ENCODE results near the gene QSOX2.

The QSOX2 gene

GRCh38 chr9:136246849-136247550 lies 1.4 kb upstream of the QSOX2 start:
- H3K9ac ChIP-seq (ENCODE audit: low read depth, low read length), result no peak overlapping the region

GRCh38 chr9:136244969-136245218 lies 718 bp downstream of the QSOX2 start:
- peak overlapping the region; percentile 64 for H3K27ac ChIP-seq (ENCODE audit: low read depth, low read length)
- H3K4me1 ChIP-seq (ENCODE audit: control insufficient read depth, insufficient read depth, low read length), result peaks cover 35% of the 10 kb centered on the region
- H3K36me3 ChIP-seq (ENCODE audit: control insufficient read depth, insufficient read depth, low read length), result no peaks in the 10 kb centered on the region

More at GRCh38 chr9:136246849-136247550, 1.4 kb upstream of the QSOX2 start:
- no peak overlapping the region for H3K4me3 ChIP-seq (ENCODE audit: low read depth, low read length)
- H3K36me3 ChIP-seq (ENCODE audit: control insufficient read depth, insufficient read depth, low read length), result no peaks in the 10 kb centered on the region
- H3K4me1 ChIP-seq (ENCODE audit: control insufficient read depth, insufficient read depth, low read length), result peaks cover 35% of the 10 kb centered on the region
- H3K27ac ChIP-seq (ENCODE audit: low read depth, low read length), result no peak overlapping the region
- H3K27me3 ChIP-seq (ENCODE audit: control insufficient read depth, insufficient read depth, low read length), result no peaks in the 10 kb centered on the region
- no peaks in the 10 kb centered on the region for H3K9me3 ChIP-seq (ENCODE audit: control insufficient read depth, insufficient read depth, low read length)

DNA sequence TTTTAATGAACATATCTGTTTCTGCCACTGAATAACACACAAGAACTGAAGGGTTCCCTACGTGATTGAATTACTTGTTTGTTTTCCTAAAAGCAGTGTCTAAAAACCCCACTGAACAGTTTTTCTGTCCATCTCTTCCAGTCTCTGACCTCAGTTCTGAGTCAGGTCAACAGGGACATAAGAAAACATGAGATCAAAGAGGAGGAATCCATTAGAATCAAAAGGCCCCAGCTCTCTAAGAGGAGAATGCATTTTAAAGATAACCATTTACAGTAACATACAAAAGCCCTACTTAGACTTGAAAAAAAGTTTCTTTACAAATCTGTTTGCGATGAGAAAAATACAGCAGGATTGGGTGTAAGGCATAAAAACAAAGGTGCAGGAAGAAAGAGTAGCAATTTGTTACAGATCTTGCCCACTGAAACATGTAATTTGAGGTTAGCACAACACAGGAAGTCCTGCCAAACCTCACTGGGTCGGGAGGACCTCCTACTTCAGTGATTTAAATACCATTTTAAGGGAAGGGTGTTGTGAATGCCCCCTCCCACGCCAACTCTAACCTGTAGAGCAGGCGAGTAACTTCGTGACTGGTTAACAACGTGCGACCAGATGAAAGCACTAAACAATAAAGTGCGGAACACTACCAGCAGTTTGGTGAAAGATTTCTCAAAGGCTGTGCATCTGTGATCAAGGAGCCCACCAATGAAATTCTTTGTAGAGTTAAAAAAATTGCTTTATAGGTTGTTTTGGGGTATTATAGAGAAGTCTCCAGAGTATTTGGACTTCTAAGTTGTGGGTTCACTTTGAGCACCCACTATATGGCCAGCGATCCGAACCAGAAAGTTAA lies 1.3 kb downstream of the QSOX2 start:
- peak overlapping the region; percentile 86 for H3K4me3 ChIP-seq (ENCODE audit: low read depth, low read length)
- H3K4me1 ChIP-seq (ENCODE audit: control insufficient read depth, insufficient read depth, low read length), result peaks cover 35% of the 10 kb centered on the region
- H3K27me3 ChIP-seq (ENCODE audit: control insufficient read depth, insufficient read depth, low read length), result no peaks in the 10 kb centered on the region
- no peaks in the 10 kb centered on the region for H3K9me3 ChIP-seq (ENCODE audit: control insufficient read depth, insufficient read depth, low read length)
- no peak overlapping the region for H3K9ac ChIP-seq (ENCODE audit: low read depth, low read length)
- H3K27ac ChIP-seq (ENCODE audit: low read depth, low read length), result no peak overlapping the region
- H3K36me3 ChIP-seq (ENCODE audit: control insufficient read depth, insufficient read depth, low read length), result no peaks in the 10 kb centered on the region

More at GRCh38 chr9:136244969-136245218, 718 bp downstream of the QSOX2 start:
- Histone ChIP-seq H3K4me3 (ENCODE audit: low read depth, low read length) (peak overlapping the region; percentile 86), H3K9ac (ENCODE audit: low read depth, low read length) (peak overlapping the region; percentile 61; the same call in 1 of the 2 replicates), H3K9me3 (ENCODE audit: control insufficient read depth, insufficient read depth, low read length) (no peaks in the 10 kb centered on the region), H3K27me3 (ENCODE audit: control insufficient read depth, insufficient read depth, low read length) (no peaks in the 10 kb centered on the region)

DNA sequence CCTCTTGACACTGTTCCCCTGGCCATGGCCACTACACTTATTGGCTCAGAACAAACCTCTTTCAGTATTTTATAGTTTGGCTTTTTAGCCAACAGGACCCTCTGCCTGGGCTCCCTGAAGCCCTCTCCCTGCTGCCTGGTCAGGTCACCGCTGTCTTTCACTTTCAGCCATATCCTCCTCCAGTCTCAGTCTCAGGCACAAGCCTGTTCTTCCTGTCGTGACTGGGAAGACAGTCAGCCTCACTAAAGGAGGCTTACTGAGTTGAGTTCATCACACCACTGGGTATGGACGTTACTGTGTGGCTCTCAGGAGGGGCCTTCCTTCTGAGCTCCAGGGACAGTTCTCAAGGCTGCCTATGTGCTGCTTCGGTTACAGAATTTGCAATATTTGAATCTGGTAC lies 2.0 kb downstream of the QSOX2 start:
- Histone ChIP-seq H3K9me3 (ENCODE audit: control insufficient read depth, insufficient read depth, low read length) (no peaks in the 10 kb centered on the region), H3K27ac (ENCODE audit: low read depth, low read length) (no peak overlapping the region), H3K27me3 (ENCODE audit: control insufficient read depth, insufficient read depth, low read length) (no peaks in the 10 kb centered on the region), H3K4me1 (ENCODE audit: control insufficient read depth, insufficient read depth, low read length) (peaks cover 35% of the 10 kb centered on the region), H3K4me3 (ENCODE audit: low read depth, low read length) (no peak overlapping the region), H3K9ac (ENCODE audit: low read depth, low read length) (no peak overlapping the region), H3K36me3 (ENCODE audit: control insufficient read depth, insufficient read depth, low read length) (no peaks in the 10 kb centered on the region)

DNA sequence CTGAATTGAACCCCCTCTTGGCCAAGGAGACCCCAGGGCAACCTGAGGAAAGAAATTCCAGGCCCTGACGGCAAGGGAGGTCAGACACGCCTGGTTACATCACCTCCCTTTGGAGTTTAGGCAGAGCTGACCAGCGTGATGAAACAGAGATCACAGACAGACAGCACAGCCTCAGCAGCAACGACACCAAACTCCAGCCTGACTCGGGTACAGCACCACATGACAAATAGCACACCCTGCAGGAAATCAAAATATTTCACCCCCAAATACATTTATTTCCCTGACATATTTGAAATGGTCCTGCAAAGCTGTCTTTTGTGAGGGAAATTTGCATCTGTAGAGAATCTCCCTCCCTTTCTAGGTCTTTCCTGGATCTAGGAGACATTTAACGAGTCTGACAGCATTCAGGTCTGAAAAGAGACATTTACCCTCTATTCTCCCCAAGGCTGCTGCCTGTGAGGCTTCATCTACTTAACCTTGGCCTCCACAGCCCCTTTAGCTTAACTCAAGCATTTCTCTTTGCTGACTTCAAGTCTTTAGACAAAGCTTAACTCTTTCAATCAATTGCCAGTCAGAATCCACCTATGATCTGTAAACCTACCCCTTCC lies 2.6 kb downstream of the QSOX2 start:
- Histone ChIP-seq H3K4me1 (ENCODE audit: control insufficient read depth, insufficient read depth, low read length) (peaks cover 34% of the 10 kb centered on the region), H3K4me3 (ENCODE audit: low read depth, low read length) (no peak overlapping the region), H3K27ac (ENCODE audit: low read depth, low read length) (no peak overlapping the region), H3K9ac (ENCODE audit: low read depth, low read length) (no peak overlapping the region), H3K36me3 (ENCODE audit: control insufficient read depth, insufficient read depth, low read length) (no peaks in the 10 kb centered on the region), H3K27me3 (ENCODE audit: control insufficient read depth, insufficient read depth, low read length) (no peaks in the 10 kb centered on the region), H3K9me3 (ENCODE audit: control insufficient read depth, insufficient read depth, low read length) (no peaks in the 10 kb centered on the region)

DNA sequence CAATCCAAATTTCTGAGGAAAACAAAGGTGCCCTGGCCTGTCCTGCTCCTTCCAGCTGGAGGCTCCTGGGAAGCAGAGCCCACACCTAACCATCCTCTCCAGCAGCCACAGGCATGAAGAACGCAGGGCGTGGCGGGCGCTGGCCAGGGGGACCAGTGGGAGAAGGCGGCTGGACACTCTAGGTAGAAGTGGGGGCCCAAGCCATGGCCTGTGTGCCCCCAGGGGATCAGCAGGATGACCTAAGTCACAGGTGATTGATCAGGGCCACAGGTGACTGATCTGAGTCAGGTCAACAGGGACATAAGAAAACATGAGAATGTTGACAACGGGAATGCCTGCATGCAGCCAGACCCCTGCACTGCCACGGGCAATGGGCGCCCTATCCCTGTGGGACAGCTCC lies 3.4 kb downstream of the QSOX2 start:
- H3K27ac ChIP-seq (ENCODE audit: low read depth, low read length), result no peak overlapping the region
- H3K36me3 ChIP-seq (ENCODE audit: control insufficient read depth, insufficient read depth, low read length), result no peaks in the 10 kb centered on the region
- no peak overlapping the region for H3K9ac ChIP-seq (ENCODE audit: low read depth, low read length)
- H3K4me1 ChIP-seq (ENCODE audit: control insufficient read depth, insufficient read depth, low read length), result peaks cover 28% of the 10 kb centered on the region
- no peaks in the 10 kb centered on the region for H3K9me3 ChIP-seq (ENCODE audit: control insufficient read depth, insufficient read depth, low read length)
- no peaks in the 10 kb centered on the region for H3K27me3 ChIP-seq (ENCODE audit: control insufficient read depth, insufficient read depth, low read length)
- no peak overlapping the region for H3K4me3 ChIP-seq (ENCODE audit: low read depth, low read length)

GRCh38 chr9:136241542-136241941 lies 4.1 kb downstream of the QSOX2 start:
- no peak overlapping the region for H3K9ac ChIP-seq (ENCODE audit: low read depth, low read length)
- peaks cover 4% of the 10 kb centered on the region; the same call in 1 of the 2 replicates for H3K36me3 ChIP-seq (ENCODE audit: control insufficient read depth, insufficient read depth, low read length)
- H3K27ac ChIP-seq (ENCODE audit: low read depth, low read length), result no peak overlapping the region
- no peaks in the 10 kb centered on the region for H3K9me3 ChIP-seq (ENCODE audit: control insufficient read depth, insufficient read depth, low read length)
- peaks cover 28% of the 10 kb centered on the region for H3K4me1 ChIP-seq (ENCODE audit: control insufficient read depth, insufficient read depth, low read length)
- no peak overlapping the region for H3K4me3 ChIP-seq (ENCODE audit: low read depth, low read length)
- no peaks in the 10 kb centered on the region for H3K27me3 ChIP-seq (ENCODE audit: control insufficient read depth, insufficient read depth, low read length)

DNA sequence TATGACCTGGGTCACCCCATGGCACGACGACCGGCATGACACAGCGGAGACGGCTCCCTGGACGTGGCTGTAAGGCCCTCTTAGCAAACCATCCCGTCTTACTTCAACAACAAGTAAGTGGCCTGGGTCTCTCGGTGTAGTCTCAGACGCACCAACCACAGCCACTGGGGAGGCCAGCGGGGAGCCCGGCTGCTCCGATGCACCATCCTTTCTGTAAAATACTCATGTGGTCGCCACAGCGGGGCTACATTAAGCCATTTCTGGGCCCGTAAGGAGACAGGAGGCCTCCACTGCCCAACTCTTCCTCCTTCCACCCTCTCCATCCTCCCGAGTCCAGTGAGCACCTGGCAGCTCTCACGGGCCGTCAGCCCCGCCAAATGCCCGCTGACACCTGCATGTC lies 4.7 kb downstream of the QSOX2 start:
- H3K9ac ChIP-seq (ENCODE audit: low read depth, low read length), result no peak overlapping the region
- H3K27ac ChIP-seq (ENCODE audit: low read depth, low read length), result no peak overlapping the region
- H3K36me3 ChIP-seq (ENCODE audit: control insufficient read depth, insufficient read depth, low read length), result peaks cover 10% of the 10 kb centered on the region
- no peaks in the 10 kb centered on the region for H3K27me3 ChIP-seq (ENCODE audit: control insufficient read depth, insufficient read depth, low read length)
- no peak overlapping the region for H3K4me3 ChIP-seq (ENCODE audit: low read depth, low read length)
- peaks cover 25% of the 10 kb centered on the region for H3K4me1 ChIP-seq (ENCODE audit: control insufficient read depth, insufficient read depth, low read length)
- H3K9me3 ChIP-seq (ENCODE audit: control insufficient read depth, insufficient read depth, low read length), result no peaks in the 10 kb centered on the region

DNA sequence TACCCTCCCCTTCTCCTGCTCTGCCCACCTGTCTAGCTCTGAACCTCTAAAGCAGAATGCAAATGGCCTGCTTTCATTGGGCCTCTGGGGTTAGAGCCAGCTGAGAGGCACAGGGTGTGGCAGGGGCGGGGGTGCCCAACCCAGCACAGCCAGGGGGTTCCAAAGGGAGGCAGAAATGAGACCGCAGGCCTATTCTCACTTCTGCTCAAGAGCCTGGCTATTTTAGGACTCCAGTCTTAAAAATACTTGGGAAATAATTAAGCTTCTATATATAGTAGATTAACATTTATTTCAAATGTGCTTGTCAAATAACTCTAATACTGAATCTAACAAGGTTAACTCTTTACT lies 5.7 kb downstream of the QSOX2 start:
- peaks cover 24% of the 10 kb centered on the region for H3K4me1 ChIP-seq (ENCODE audit: control insufficient read depth, insufficient read depth, low read length)
- peaks cover 15% of the 10 kb centered on the region for H3K36me3 ChIP-seq (ENCODE audit: control insufficient read depth, insufficient read depth, low read length)
- H3K27me3 ChIP-seq (ENCODE audit: control insufficient read depth, insufficient read depth, low read length), result no peaks in the 10 kb centered on the region
- no peak overlapping the region for H3K27ac ChIP-seq (ENCODE audit: low read depth, low read length)
- no peaks in the 10 kb centered on the region for H3K9me3 ChIP-seq (ENCODE audit: control insufficient read depth, insufficient read depth, low read length)
- no peak overlapping the region for H3K4me3 ChIP-seq (ENCODE audit: low read depth, low read length)
- no peak overlapping the region for H3K9ac ChIP-seq (ENCODE audit: low read depth, low read length)

GRCh38 chr9:136239135-136239982 lies 6.3 kb downstream of the QSOX2 start:
- Histone ChIP-seq H3K4me1 (ENCODE audit: control insufficient read depth, insufficient read depth, low read length) (peaks cover 18% of the 10 kb centered on the region), H3K27me3 (ENCODE audit: control insufficient read depth, insufficient read depth, low read length) (no peaks in the 10 kb centered on the region), H3K36me3 (ENCODE audit: control insufficient read depth, insufficient read depth, low read length) (peaks cover 15% of the 10 kb centered on the region), H3K9me3 (ENCODE audit: control insufficient read depth, insufficient read depth, low read length) (no peaks in the 10 kb centered on the region), H3K27ac (ENCODE audit: low read depth, low read length) (no peak overlapping the region), H3K9ac (ENCODE audit: low read depth, low read length) (no peak overlapping the region), H3K4me3 (ENCODE audit: low read depth, low read length) (no peak overlapping the region)
